HL-60 (cell line): ENCODE data around the gene MAPK11.
A peak's percentile ranks its signal among the peaks of the same experiment; 100 is the strongest.

ENCODE experiments used
- DNase-seq, 2 experiments: peaks; one replicate each; pipeline ENCODE4 v3.0.0-alpha.2; 2010 to 2020; ENCODE audit warnings: low read depth in 1 of 2, low spot score in 1 of 2
- H3K27ac ChIP-seq: fragments of 250-450 bp; sonication (Bioruptor Pico); replicated peaks from 2 replicates; pipeline ENCODE4 v1.5.1; 2020; ENCODE audit warnings: mild to moderate bottlenecking, moderate library complexity
- H3K27me3 ChIP-seq: fragments of 250-450 bp; sonication (Bioruptor Pico); 2 replicates; pipeline ENCODE4 v1.5.1; 2021; ENCODE audit warnings: mild to moderate bottlenecking, moderate library complexity; ENCODE audit not compliant: insufficient read depth, poor library complexity, severe bottlenecking
- H3K4me3 ChIP-seq: replicated peaks from 2 replicates; pipeline ENCODE4 v1.5.1; 2011; ENCODE audit warnings: mild to moderate bottlenecking, control low read depth, low read length; ENCODE audit not compliant: insufficient read depth
- GABPA ChIP-seq: IDR thresholded peaks from 2 replicates; pipeline ENCODE4 v1.6.1; 2012; ENCODE audit warnings: low read depth
- POLR2AphosphoS5 ChIP-seq: IDR thresholded peaks from 2 replicates; pipeline ENCODE4 v1.6.1; 2012; ENCODE audit warnings: low read depth
- SPI1 ChIP-seq: IDR thresholded peaks from 2 replicates; pipeline ENCODE4 v1.6.1; 2012; ENCODE audit warnings: low read depth, mild to moderate bottlenecking, borderline replicate concordance
- TF ChIP-seq, protein P1 (sequence below): IDR thresholded peaks from 2 replicates; pipeline ENCODE4 v1.6.1; 2012; ENCODE audit warnings: low read depth; ENCODE audit not compliant: insufficient replicate concordance
- TF ChIP-seq, protein P2 (sequence below): IDR thresholded peaks from one replicate; pipeline ENCODE4 v1.5.1; 2011; ENCODE audit warnings: low read length, control low read depth, inconsistent platforms; ENCODE audit not compliant: insufficient read depth

MAPK11 gene

DNA sequence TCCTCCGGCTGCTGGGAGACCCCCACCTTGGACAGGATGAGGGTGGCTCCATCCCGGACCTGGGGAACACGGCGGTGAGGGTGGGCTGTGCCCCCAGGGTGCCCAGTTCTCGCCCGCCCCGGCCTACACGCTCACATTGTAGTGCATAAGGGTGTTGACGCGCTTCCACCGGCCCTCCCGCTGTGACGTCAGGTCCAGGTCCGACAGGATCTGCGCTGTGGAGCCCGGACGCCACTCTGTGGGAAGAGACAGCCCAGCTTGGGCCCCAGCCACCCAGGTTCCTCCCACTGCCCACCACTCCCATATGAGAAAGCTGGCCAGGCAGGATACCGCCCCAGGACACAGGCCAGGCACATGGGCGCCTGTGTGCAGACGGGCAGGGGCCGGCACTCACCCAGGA lies 8.3 kb upstream of the MAPK11 start:
- no peak for TF ChIP-seq SPI1
- no peak overlapping the region for H3K4me3 ChIP-seq
- H3K27me3 ChIP-seq = no peaks in the 10 kb centered on the region
- H3K27ac ChIP-seq = no peak overlapping the region
- no peak for DNase-seq

DNA sequence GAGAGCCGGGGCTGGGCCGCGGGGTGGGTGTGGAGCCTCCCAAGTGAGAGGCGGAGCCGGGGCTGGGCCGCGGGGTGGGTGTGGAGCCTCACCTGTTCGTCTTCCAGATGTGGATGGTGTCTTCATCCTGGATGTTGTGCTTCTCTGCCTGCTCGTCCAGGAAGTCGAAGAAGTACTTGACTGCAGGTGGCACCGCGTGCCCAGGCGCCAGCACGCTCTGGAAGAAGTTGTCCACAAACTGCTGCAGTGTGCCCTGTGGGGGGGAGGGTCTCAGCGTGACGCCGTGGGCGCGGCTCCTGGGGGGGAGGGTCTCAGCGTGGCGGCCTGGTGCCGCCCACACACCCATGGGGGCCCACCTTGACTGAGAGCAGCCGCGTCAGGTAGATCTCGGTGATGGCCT lies 7.6 kb upstream of the MAPK11 start:
- H3K4me3 ChIP-seq = no peak overlapping the region
- TF ChIP-seq GABPA (no peak), POLR2AphosphoS5 (no peak), SPI1 (no peak)
- TF ChIP-seq, protein P1, sequence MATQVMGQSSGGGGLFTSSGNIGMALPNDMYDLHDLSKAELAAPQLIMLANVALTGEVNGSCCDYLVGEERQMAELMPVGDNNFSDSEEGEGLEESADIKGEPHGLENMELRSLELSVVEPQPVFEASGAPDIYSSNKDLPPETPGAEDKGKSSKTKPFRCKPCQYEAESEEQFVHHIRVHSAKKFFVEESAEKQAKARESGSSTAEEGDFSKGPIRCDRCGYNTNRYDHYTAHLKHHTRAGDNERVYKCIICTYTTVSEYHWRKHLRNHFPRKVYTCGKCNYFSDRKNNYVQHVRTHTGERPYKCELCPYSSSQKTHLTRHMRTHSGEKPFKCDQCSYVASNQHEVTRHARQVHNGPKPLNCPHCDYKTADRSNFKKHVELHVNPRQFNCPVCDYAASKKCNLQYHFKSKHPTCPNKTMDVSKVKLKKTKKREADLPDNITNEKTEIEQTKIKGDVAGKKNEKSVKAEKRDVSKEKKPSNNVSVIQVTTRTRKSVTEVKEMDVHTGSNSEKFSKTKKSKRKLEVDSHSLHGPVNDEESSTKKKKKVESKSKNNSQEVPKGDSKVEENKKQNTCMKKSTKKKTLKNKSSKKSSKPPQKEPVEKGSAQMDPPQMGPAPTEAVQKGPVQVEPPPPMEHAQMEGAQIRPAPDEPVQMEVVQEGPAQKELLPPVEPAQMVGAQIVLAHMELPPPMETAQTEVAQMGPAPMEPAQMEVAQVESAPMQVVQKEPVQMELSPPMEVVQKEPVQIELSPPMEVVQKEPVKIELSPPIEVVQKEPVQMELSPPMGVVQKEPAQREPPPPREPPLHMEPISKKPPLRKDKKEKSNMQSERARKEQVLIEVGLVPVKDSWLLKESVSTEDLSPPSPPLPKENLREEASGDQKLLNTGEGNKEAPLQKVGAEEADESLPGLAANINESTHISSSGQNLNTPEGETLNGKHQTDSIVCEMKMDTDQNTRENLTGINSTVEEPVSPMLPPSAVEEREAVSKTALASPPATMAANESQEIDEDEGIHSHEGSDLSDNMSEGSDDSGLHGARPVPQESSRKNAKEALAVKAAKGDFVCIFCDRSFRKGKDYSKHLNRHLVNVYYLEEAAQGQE = no peak
- TF ChIP-seq, protein P2, sequence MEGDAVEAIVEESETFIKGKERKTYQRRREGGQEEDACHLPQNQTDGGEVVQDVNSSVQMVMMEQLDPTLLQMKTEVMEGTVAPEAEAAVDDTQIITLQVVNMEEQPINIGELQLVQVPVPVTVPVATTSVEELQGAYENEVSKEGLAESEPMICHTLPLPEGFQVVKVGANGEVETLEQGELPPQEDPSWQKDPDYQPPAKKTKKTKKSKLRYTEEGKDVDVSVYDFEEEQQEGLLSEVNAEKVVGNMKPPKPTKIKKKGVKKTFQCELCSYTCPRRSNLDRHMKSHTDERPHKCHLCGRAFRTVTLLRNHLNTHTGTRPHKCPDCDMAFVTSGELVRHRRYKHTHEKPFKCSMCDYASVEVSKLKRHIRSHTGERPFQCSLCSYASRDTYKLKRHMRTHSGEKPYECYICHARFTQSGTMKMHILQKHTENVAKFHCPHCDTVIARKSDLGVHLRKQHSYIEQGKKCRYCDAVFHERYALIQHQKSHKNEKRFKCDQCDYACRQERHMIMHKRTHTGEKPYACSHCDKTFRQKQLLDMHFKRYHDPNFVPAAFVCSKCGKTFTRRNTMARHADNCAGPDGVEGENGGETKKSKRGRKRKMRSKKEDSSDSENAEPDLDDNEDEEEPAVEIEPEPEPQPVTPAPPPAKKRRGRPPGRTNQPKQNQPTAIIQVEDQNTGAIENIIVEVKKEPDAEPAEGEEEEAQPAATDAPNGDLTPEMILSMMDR = no peak
- no peak for DNase-seq
- H3K27ac ChIP-seq = no peak overlapping the region
- no peaks in the 10 kb centered on the region for H3K27me3 ChIP-seq

DNA sequence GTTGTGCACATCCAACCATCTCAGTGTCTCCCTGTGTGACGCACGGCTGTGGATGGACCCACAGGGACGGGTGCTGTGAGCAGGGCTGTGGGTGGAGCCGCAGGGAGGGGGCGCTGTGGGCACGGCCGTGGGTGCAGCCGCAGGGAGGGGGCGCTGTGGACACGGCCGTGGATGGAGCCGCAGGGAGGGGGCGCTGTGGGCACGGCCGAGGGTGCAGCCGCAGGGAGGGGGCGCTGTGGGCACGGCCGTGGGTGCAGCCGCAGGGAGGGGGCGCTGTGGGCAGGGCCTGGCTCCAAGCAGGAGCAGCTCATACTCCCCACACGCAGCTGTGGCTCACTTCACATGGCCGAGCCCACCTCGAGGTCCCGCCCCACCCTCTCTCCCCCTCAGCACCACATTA lies 6.0 kb upstream of the MAPK11 start:
- Histone ChIP-seq H3K4me3 (no peak overlapping the region), H3K27me3 (peaks cover 7% of the 10 kb centered on the region), H3K27ac (no peak overlapping the region)
- TF ChIP-seq GABPA (no peak), POLR2AphosphoS5 (peak; percentile 96)
- TF ChIP-seq, protein P2 = peak; percentile 88
- peak; percentile 85 to 92 for DNase-seq

DNA sequence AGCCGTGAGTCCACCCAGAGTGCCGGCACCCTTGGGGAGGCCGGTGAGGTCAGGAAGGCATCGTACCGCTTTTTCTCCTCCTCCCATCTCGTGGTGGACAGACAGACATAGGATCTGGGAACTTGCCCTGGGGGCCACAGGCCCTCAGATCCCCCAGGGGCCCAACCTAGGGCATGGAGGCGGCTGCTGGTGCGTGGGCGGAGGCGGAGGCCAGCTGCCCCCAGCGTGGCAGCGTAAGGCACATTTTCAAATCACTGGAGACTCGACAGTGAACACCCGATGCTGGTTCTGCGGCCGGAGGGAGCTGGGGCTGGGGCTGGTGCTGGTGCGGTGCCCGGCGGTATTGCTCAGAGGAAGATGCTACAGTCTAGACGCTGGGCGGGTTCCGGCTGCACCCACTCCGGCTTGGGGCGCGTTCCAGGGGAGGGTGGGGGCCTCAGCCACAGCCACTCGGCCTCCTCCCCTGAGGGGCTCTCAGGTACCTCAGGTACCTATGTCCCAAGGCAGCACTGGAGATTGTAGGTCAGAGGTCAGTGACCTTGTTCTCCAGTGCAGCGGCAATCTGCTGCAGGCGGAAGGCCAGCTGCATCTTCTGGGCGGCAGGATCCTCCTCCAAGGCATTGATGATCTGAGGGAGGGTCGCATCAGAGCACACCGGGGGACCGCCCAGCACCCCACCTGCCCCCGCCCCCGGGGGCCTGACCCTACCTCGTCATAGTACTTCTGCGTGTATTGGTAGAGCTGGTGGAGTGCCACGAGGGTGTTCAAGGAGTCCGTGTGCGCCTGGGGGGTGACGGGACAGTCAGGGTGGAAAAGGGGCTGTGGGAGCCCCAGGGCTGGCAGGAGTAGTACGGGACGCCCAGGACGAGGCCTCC lies 5.2 kb upstream of the MAPK11 start:
- DNase-seq = no peak
- Histone ChIP-seq H3K4me3 (no peak overlapping the region), H3K27ac (no peak overlapping the region), H3K27me3 (peaks cover 9% of the 10 kb centered on the region)
- TF ChIP-seq GABPA = no peak
- TF ChIP-seq POLR2AphosphoS5 = no peak
- no peak for TF ChIP-seq SPI1
- TF ChIP-seq, protein P1 = no peak
- TF ChIP-seq, protein P2 = no peak
